GM23338 (cell line): ENCODE measurements around the gene KIAA1671. TPM values are rescaled to one million over a fixed set of nuclear protein-coding genes. Genes with fewer than 3 reads are reported as not detected.

Source experiments
- ATAC-seq: fragments of 200-7000 bp; cut with Tn5 transposase; 3 replicates; pipeline ENCODE4 v1.9.1; 2020
- DNase-seq: peaks from one replicate; pipeline ENCODE4 v3.0.0-alpha.2; 2015; ENCODE audit warnings: low spot score
- H2AFZ ChIP-seq: fragments of 200-600 bp; sonication (generic); 2 replicates; pipeline ENCODE4 v1.8.0; 2016; ENCODE audit warnings: antibody characterized with exemption, mild to moderate bottlenecking, moderate library complexity
- H3F3A ChIP-seq: fragments of 200-600 bp; sonication (generic); replicated peaks from 2 replicates; pipeline ENCODE4 v1.8.0; 2017; ENCODE audit warnings: antibody characterized with exemption, mixed run types, low read depth
- H3K27ac ChIP-seq: fragments of 200-600 bp; sonication (generic); 2 replicates; pipeline ENCODE4 v1.6.1; 2016; ENCODE audit warnings: low read depth
- H3K27me3 ChIP-seq: fragments of 200-600 bp; sonication (generic); 2 replicates; pipeline ENCODE4 v1.8.0; 2016; ENCODE audit warnings: mild to moderate bottlenecking, mixed run types, moderate library complexity; ENCODE audit not compliant: insufficient read depth
- H3K36me3 ChIP-seq: fragments of 200-600 bp; sonication (generic); 2 replicates; pipeline ENCODE4 v1.8.0; 2016; ENCODE audit warnings: mild to moderate bottlenecking; ENCODE audit not compliant: insufficient read depth
- H3K4me1 ChIP-seq: fragments of 200-600 bp; sonication (generic); 2 replicates; pipeline ENCODE4 v1.8.0; 2016; ENCODE audit warnings: mild to moderate bottlenecking, moderate library complexity; ENCODE audit not compliant: insufficient read depth
- H3K4me2 ChIP-seq: fragments of 200-600 bp; sonication (generic); 2 replicates; pipeline ENCODE4 v1.7.1; 2017; ENCODE audit warnings: mixed run types
- H3K4me3 ChIP-seq: fragments of 200-600 bp; sonication (generic); 2 replicates; pipeline ENCODE4 v1.6.1; 2016; ENCODE audit warnings: mixed run types
- H3K79me2 ChIP-seq: fragments of 200-600 bp; sonication (generic); replicated peaks from 2 replicates; pipeline ENCODE4 v1.8.0; 2017; ENCODE audit warnings: mild to moderate bottlenecking; ENCODE audit not compliant: insufficient read depth
- H3K9me2 ChIP-seq: fragments of 200-600 bp; sonication (generic); 2 replicates; pipeline ENCODE4 v1.8.0; 2017; ENCODE audit not compliant: insufficient read depth
- H4K20me1 ChIP-seq: fragments of 200-600 bp; sonication (generic); replicated peaks from 2 replicates; pipeline ENCODE4 v1.8.0; 2017; ENCODE audit warnings: mild to moderate bottlenecking; ENCODE audit not compliant: insufficient read depth
- H3K27ac Mint-ChIP-seq: 2 replicates; pipeline ENCODE4 v1.8.0; 2020; ENCODE audit warnings: inconsistent platforms, mild to moderate bottlenecking, moderate library complexity, mixed read lengths
- H3K27me3 Mint-ChIP-seq: 3 replicates; pipeline ENCODE4 v1.8.0; 2022; ENCODE audit warnings: low read depth, mild to moderate bottlenecking, moderate library complexity, mixed read lengths, inconsistent platforms; ENCODE audit not compliant: insufficient read depth, poor library complexity
- H3K36me3 Mint-ChIP-seq: 3 replicates; pipeline ENCODE4 v1.8.0; 2021; ENCODE audit warnings: low read depth, mild to moderate bottlenecking, inconsistent platforms, moderate library complexity, mixed read lengths
- H3K4me1 Mint-ChIP-seq: 3 replicates; pipeline ENCODE4 v1.8.0; 2020; ENCODE audit warnings: mild to moderate bottlenecking, inconsistent platforms, mixed read lengths
- H3K4me3 Mint-ChIP-seq: 3 replicates; pipeline ENCODE4 v1.8.0; 2021; ENCODE audit warnings: moderate library complexity, mild to moderate bottlenecking, inconsistent platforms, mixed read lengths
- H3K9me3 Mint-ChIP-seq: 3 replicates; pipeline ENCODE4 v1.8.0; 2020; ENCODE audit warnings: moderate library complexity, mild to moderate bottlenecking, inconsistent platforms, mixed read lengths
- CREB1 ChIP-seq: fragments of 250-450 bp; sonication (Bioruptor Pico); IDR thresholded peaks from 2 replicates; pipeline ENCODE4 v1.5.0; 2020; ENCODE audit warnings: low read depth, mild to moderate bottlenecking, moderate library complexity
- CTCF ChIP-seq, 2 experiments: fragments of 200-600 bp in 1 of 2; sonication (generic) in 1 of 2; conservative IDR thresholded peaks; 2 replicates each; pipeline versions ENCODE4 v1.5.1 to v1.6.1; 2016 to 2017; ENCODE audit warnings: antibody characterized with exemption in 2 of 2, low read depth in 2 of 2, mild to moderate bottlenecking in 2 of 2, moderate library complexity in 1 of 2
- EZH2phosphoT487 ChIP-seq: fragments of 200-600 bp; sonication (generic); IDR thresholded peaks from one replicate; pipeline ENCODE4 v1.8.1; 2018; ENCODE audit warnings: antibody characterized with exemption; ENCODE audit not compliant: unreplicated experiment
- ZNF114 ChIP-seq: fragments of 250-450 bp; sonication (Bioruptor Pico); IDR thresholded peaks from 2 replicates; pipeline ENCODE4 v1.5.0; 2020; ENCODE audit warnings: mild to moderate bottlenecking, moderate library complexity
- ZNF331 ChIP-seq: fragments of 250-450 bp; sonication (Bioruptor Pico); IDR thresholded peaks from 2 replicates; pipeline ENCODE4 v1.5.0; 2020; ENCODE audit warnings: low read depth, mild to moderate bottlenecking, moderate library complexity
- ZNF462 ChIP-seq: fragments of 250-450 bp; sonication (Bioruptor Pico); IDR thresholded peaks from 2 replicates; pipeline ENCODE4 v1.5.0; 2020; ENCODE audit warnings: mild to moderate bottlenecking, moderate library complexity
- polyA plus RNA-seq: library from polyadenylated mRNA; unstranded; fragments of >200 nt; fragmentation: Nextera tagmentation; extraction: Ambion mirVana; gene quantifications from 2 replicates; pipeline ENCODE4 v1.2.1, GENCODE V29; 2016
- total RNA-seq: library from RNA; depleted of rRNA; stranded (reverse); fragments of >200 nt; shearing (Covaris generic); gene quantifications from 2 replicates; pipeline ENCODE4 v1.2.3, GENCODE V29; 2014

The KIAA1671 gene
- total and polyA plus RNA-seq, 2 experiments from 2014 or later, result 6.1 to 27.2 TPM

GRCh38 chr22:25149014-25149413 is 196.5 kb downstream of the KIAA1671 start (continued):
- no peak for TF ChIP-seq ZNF462 (CRISPR knock-in tag)
- no peak for TF ChIP-seq CREB1 (CRISPR knock-in tag)
- no peak for TF ChIP-seq EZH2phosphoT487
- no peak for TF ChIP-seq ZNF331 (CRISPR knock-in tag)
- no peak for TF ChIP-seq ZNF114 (CRISPR knock-in tag)

GRCh38 chr22:25153961-25154666 is 201.6 kb downstream of the KIAA1671 start:
- Histone ChIP-seq H3K4me1 (no peaks in the 10 kb centered on the region), H3K9me2 (no peaks in the 10 kb centered on the region), H3K27me3 (no peaks in the 10 kb centered on the region), H2AFZ (no peak overlapping the region), H3K79me2 (no peaks in the 10 kb centered on the region), H3K36me3 (no peaks in the 10 kb centered on the region), H4K20me1 (no peaks in the 10 kb centered on the region; the same call in 1 of the 2 replicates), H3K27ac (no peak overlapping the region), H3K4me3 (no peak overlapping the region), H3F3A (0 out of 2 replicates have a peak, but pooled peaks cover 2% of the 10 kb centered on the region), H3K4me2 (no peak overlapping the region)
- peaks cover 2% of the 10 kb centered on the region for H3K27me3 Mint-ChIP-seq
- H3K9me3 Mint-ChIP-seq, result no peaks in the 10 kb centered on the region
- DNase-seq (peak; percentile 54), ATAC-seq (peak; percentile 94)
- no peak overlapping the region for H3K27ac Mint-ChIP-seq
- H3K36me3 Mint-ChIP-seq, result no peaks in the 10 kb centered on the region
- H3K4me1 Mint-ChIP-seq, result peaks cover 20% of the 10 kb centered on the region
- H3K4me3 Mint-ChIP-seq, result no peak overlapping the region
- no peak for TF ChIP-seq CTCF (conservative IDR thresholded peaks at IDR 0.05; ENCODE audit: low read depth in 2 of 2)
- TF ChIP-seq ZNF462 (CRISPR knock-in tag), result no peak
- no peak for TF ChIP-seq CREB1 (CRISPR knock-in tag)
